Fibroblast of lung (primary cell): ENCODE results near the gene ZNF70.

Source experiments
- EZH2 ChIP-seq: IDR thresholded peaks from 2 replicates; pipeline ENCODE4 v1.5.1; 2012; ENCODE audit warnings: low read length, control low read depth, mild to moderate bottlenecking; ENCODE audit errors: missing control alignments
- TF ChIP-seq, protein P1 (sequence below), 2 donors: IDR thresholded peaks in 1 of 2; conservative IDR thresholded peaks in 1 of 2; 1 replicate in 1 of 2; 2 replicates in 1 of 2; pipeline ENCODE4 v1.5.1; 2011 to 2012; ENCODE audit warnings: low read length in 2 of 2, control low read depth in 1 of 2, inconsistent platforms in 1 of 2, low read depth in 1 of 2, mild to moderate bottlenecking in 1 of 2

DNA sequence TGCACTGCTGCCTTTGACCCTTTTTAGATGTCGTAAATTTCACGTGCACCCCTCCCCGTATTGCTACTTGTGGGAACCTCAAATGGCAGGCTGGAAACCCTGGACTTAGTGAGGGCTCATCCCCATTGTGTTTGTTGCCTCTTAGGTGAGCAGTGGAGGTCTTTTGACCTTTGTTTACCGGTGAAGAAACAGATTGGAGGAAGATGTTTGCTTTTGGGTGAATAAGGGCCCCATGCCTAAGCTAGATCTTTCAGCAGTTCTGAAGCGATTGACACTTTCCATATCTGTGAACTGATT, 36.6 kb upstream of the ZNF70 start:
- TF ChIP-seq, protein P1, sequence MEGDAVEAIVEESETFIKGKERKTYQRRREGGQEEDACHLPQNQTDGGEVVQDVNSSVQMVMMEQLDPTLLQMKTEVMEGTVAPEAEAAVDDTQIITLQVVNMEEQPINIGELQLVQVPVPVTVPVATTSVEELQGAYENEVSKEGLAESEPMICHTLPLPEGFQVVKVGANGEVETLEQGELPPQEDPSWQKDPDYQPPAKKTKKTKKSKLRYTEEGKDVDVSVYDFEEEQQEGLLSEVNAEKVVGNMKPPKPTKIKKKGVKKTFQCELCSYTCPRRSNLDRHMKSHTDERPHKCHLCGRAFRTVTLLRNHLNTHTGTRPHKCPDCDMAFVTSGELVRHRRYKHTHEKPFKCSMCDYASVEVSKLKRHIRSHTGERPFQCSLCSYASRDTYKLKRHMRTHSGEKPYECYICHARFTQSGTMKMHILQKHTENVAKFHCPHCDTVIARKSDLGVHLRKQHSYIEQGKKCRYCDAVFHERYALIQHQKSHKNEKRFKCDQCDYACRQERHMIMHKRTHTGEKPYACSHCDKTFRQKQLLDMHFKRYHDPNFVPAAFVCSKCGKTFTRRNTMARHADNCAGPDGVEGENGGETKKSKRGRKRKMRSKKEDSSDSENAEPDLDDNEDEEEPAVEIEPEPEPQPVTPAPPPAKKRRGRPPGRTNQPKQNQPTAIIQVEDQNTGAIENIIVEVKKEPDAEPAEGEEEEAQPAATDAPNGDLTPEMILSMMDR (conservative IDR thresholded peaks at IDR 0.05 in 1 of 2, IDR thresholded peaks at IDR 0.05 in 1 of 2; ENCODE audit: low read depth in 1 of 2, low read length in 2 of 2): no peak
- no peak for TF ChIP-seq EZH2
